HS-27A (cell line): Measurements from ENCODE around the gene CD34.
"Not testable (repeated sequence)": the region's sequence is repeated elsewhere in the genome, so short reads cannot be mapped to it uniquely, and the experiment has no call there.

Experiments used
- DNase-seq: peaks from one replicate; pipeline ENCODE4 v3.0.0-alpha.2; 2012; ENCODE audit warnings: low read depth, missing footprints

The CD34 gene

GRCh38 chr1:207898836-207899235 lies 12.1 kb downstream of the CD34 start:
- DNase-seq = no peak

GRCh38 chr1:207898260-207898659 lies 12.7 kb downstream of the CD34 start:
- DNase-seq = no peak

- no peak for DNase-seq
Measured at GRCh38 chr1:207897188-207897587, 13.7 kb downstream of the CD34 start.

GRCh38 chr1:207896547-207896946 lies 14.4 kb downstream of the CD34 start:
- no peak for DNase-seq

GRCh38 chr1:207894704-207895103 lies 16.2 kb downstream of the CD34 start:
- no peak for DNase-seq

- DNase-seq = no peak
Measured at GRCh38 chr1:207893737-207894582, 17.0 kb downstream of the CD34 start.

GRCh38 chr1:207892764-207893163 lies 18.2 kb downstream of the CD34 start:
- DNase-seq = no peak

- DNase-seq = no peak
Measured at GRCh38 chr1:207891148-207891547, 19.8 kb downstream of the CD34 start.

- DNase-seq = peak; percentile 75
Measured at GRCh38 chr1:207890136-207890738, 20.7 kb downstream of the CD34 start.

- DNase-seq = no peak
Measured at GRCh38 chr1:207888652-207889051, 22.3 kb downstream of the CD34 start.

- no peak for DNase-seq
Measured at GRCh38 chr1:207887542-207888201, 23.3 kb downstream of the CD34 start.

GRCh38 chr1:207886227-207886626 lies 24.7 kb downstream of the CD34 start:
- DNase-seq = no peak

- DNase-seq = peak; percentile 78
Measured at GRCh38 chr1:207885129-207886032, 25.5 kb downstream of the CD34 start.

GRCh38 chr1:207884266-207885029 lies 26.5 kb downstream of the CD34 start:
- DNase-seq = no peak

- no peak for DNase-seq
Measured at GRCh38 chr1:207883660-207884250, 27.2 kb downstream of the CD34 start.

- DNase-seq = no peak
Measured at GRCh38 chr1:207883104-207883651, 27.7 kb downstream of the CD34 start.

- no peak for DNase-seq
Measured at GRCh38 chr1:207882692-207883091, 28.2 kb downstream of the CD34 start.

- DNase-seq = no peak
Measured at GRCh38 chr1:207878939-207879338, 32.0 kb downstream of the CD34 start.

GRCh38 chr1:207877914-207878313 lies 33.0 kb downstream of the CD34 start:
- not testable (repeated sequence) for DNase-seq

GRCh38 chr1:207876131-207876530 lies 34.8 kb downstream of the CD34 start:
- no peak for DNase-seq

GRCh38 chr1:207875532-207875931 lies 35.4 kb downstream of the CD34 start:
- DNase-seq = no peak
